Fibroblast of lung (primary cell): Measurements from ENCODE around the gene NR2F2. TPM values are rescaled to one million over a fixed set of nuclear protein-coding genes. Genes with fewer than 3 reads are reported as not detected.

Experiments
- DNase-seq, 2 donors: peaks; one replicate each; pipeline versions ENCODE4 v3.0.0 to v3.0.0-alpha.2; 2010; ENCODE audit warnings: low read depth in 2 of 2
- H2AFZ ChIP-seq: 2 replicates; pipeline ENCODE4 v1.5.1; 2012; ENCODE audit warnings: low read length, control low read depth, inconsistent platforms
- H3K27ac ChIP-seq: 2 replicates; pipeline ENCODE4 v1.5.1; 2011; ENCODE audit warnings: low read length, control low read depth; ENCODE audit not compliant: insufficient read depth
- H3K27me3 ChIP-seq: 2 replicates; pipeline ENCODE4 v1.5.1; 2011; ENCODE audit warnings: mild to moderate bottlenecking, low read length; ENCODE audit not compliant: control insufficient read depth, insufficient read depth
- H3K36me3 ChIP-seq: 2 replicates; pipeline ENCODE4 v1.5.1; 2011; ENCODE audit warnings: low read length; ENCODE audit not compliant: control insufficient read depth, insufficient read depth
- H3K4me1 ChIP-seq: 2 replicates; pipeline ENCODE4 v1.5.1; 2011; ENCODE audit warnings: low read length; ENCODE audit not compliant: control insufficient read depth, insufficient read depth; ENCODE audit errors: extremely low read depth
- H3K4me2 ChIP-seq: 2 replicates; pipeline ENCODE4 v1.5.1; 2011; ENCODE audit warnings: low read length, control low read depth; ENCODE audit not compliant: insufficient read depth; ENCODE audit errors: extremely low read depth
- H3K4me3 ChIP-seq, 4 experiments: fragments of 200-600 bp in 1 of 4; sonication (generic) in 1 of 4; replicated peaks in 1 of 4; 2 replicates each; pipeline ENCODE4 v1.5.1; 2011 to 2016; ENCODE audit warnings: low read length in 4 of 4, low read depth in 3 of 4, mild to moderate bottlenecking in 3 of 4, control low read depth in 2 of 4, inconsistent platforms in 1 of 4, mixed read lengths in 1 of 4; ENCODE audit not compliant: insufficient read depth in 1 of 4; ENCODE audit errors: control extremely low read depth in 1 of 4
- H3K79me2 ChIP-seq: 2 replicates; pipeline ENCODE4 v1.5.1; 2012; ENCODE audit warnings: mild to moderate bottlenecking, low read length, inconsistent platforms; ENCODE audit not compliant: control insufficient read depth, insufficient read depth
- H3K9ac ChIP-seq: 2 replicates; pipeline ENCODE4 v1.5.1; 2011; ENCODE audit warnings: mild to moderate bottlenecking, low read length, control low read depth; ENCODE audit not compliant: insufficient read depth
- H3K9me3 ChIP-seq: 2 replicates; pipeline ENCODE4 v1.5.1; 2012; ENCODE audit warnings: low read depth, low read length; ENCODE audit not compliant: control insufficient read depth, insufficient read depth
- H4K20me1 ChIP-seq: 2 replicates; pipeline ENCODE4 v1.5.1; 2011; ENCODE audit warnings: low read length; ENCODE audit not compliant: control insufficient read depth, insufficient read depth; ENCODE audit errors: extremely low read depth
- CTCF ChIP-seq, 2 donors: IDR thresholded peaks in 1 of 2; conservative IDR thresholded peaks in 1 of 2; 1 replicate in 1 of 2; 2 replicates in 1 of 2; pipeline ENCODE4 v1.5.1; 2011 to 2012; ENCODE audit warnings: low read length in 2 of 2, control low read depth in 1 of 2, inconsistent platforms in 1 of 2, low read depth in 1 of 2, mild to moderate bottlenecking in 1 of 2
- EZH2 ChIP-seq: IDR thresholded peaks from 2 replicates; pipeline ENCODE4 v1.5.1; 2012; ENCODE audit warnings: low read length, control low read depth, mild to moderate bottlenecking; ENCODE audit errors: missing control alignments
- polyA plus RNA-seq, 2 donors: library from polyadenylated mRNA; depleted of rRNA in 1 of 2; stranded (reverse) in 1 of 2; unstranded in 1 of 2; fragments of >200 nt; gene quantifications; 2 replicates each; pipeline ENCODE4 v1.2.1, GENCODE V29; 2011 to 2012; ENCODE audit warnings: missing spikeins in 1 of 2
- total RNA-seq: library from RNA; depleted of rRNA; stranded (reverse); fragments of >200 nt; gene quantifications from 2 replicates; pipeline ENCODE4 v1.2.1, GENCODE V29; 2014

NR2F2 gene
- total and polyA plus RNA-seq, 2 donors (not counting 1 experiment from before 2014, with no cell fraction given): 15.7 to 130 TPM

GRCh38 chr15:96360581-96361308 lies 30.2 kb downstream of the NR2F2 start:
- H3K27ac ChIP-seq: peak overlapping the region; percentile 27
- H3K9me3 ChIP-seq: no peaks in the 10 kb centered on the region
- no peaks in the 10 kb centered on the region for H3K27me3 ChIP-seq
- TF ChIP-seq CTCF (conservative IDR thresholded peaks at IDR 0.05 in 1 of 2, IDR thresholded peaks at IDR 0.05 in 1 of 2; ENCODE audit: low read depth in 1 of 2, low read length in 2 of 2): no peak
- TF ChIP-seq EZH2: no peak
- no peak overlapping the region for H2AFZ ChIP-seq
- DNase-seq: no peak
- peaks cover 32% of the 10 kb centered on the region for H3K79me2 ChIP-seq
- H3K9ac ChIP-seq: peak overlapping the region; percentile 34
- H3K4me1 ChIP-seq: peaks cover 4% of the 10 kb centered on the region
- H3K4me3 ChIP-seq: peak overlapping the region; percentile 37 to 66 (median 52)
- H3K4me2 ChIP-seq: peak overlapping the region; percentile 72
- H3K36me3 ChIP-seq: no peaks in the 10 kb centered on the region
- H4K20me1 ChIP-seq: no peaks in the 10 kb centered on the region

DNA sequence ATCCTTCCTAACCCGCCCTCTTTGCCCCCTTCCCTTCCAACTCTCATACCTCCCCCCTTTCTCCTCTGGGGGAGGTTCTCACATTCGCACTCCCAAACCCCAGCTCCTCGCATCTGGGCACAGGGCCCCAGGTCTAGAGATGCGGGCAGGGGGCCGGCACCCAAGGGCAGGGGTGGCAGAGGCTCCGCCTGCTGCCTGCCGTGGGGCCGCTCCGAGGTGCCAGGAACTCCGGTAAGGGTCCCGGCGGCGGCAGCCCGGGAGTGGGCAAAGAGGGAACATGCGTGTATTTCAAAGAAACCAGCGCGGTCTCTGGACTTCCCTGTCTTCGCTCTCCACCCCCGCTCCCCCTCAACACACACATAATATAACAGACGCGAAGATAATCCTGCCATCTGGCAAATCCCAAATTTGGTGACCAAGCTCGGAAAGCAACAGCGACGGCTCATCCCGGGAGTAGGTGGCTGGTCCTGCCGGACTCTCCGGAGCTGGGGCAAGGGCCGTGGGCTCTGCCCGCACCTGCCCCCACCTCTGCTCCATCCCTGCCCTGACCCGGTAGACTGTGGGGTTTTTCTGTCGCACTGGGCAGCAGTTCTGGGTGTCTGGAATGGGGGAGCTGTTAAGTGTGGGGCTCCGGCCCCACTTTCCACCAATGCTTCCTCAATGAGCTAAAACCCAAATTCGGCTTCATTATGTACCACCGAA lies 31.0 kb downstream of the NR2F2 start:
- Histone ChIP-seq H3K4me1 (peaks cover 4% of the 10 kb centered on the region), H2AFZ (no peak overlapping the region), H3K27me3 (no peaks in the 10 kb centered on the region), H4K20me1 (no peaks in the 10 kb centered on the region), H3K79me2 (peaks cover 25% of the 10 kb centered on the region), H3K27ac (no peak overlapping the region), H3K9ac (peak overlapping the region; percentile 28), H3K4me3 (peak overlapping the region in 2 of 4 experiments; percentile 60 to 66), H3K36me3 (no peaks in the 10 kb centered on the region), H3K9me3 (no peaks in the 10 kb centered on the region), H3K4me2 (no peak overlapping the region)
- TF ChIP-seq CTCF (conservative IDR thresholded peaks at IDR 0.05 in 1 of 2, IDR thresholded peaks at IDR 0.05 in 1 of 2; ENCODE audit: low read depth in 1 of 2, low read length in 2 of 2) (no peak), EZH2 (no peak)
- DNase-seq: no peak

DNA sequence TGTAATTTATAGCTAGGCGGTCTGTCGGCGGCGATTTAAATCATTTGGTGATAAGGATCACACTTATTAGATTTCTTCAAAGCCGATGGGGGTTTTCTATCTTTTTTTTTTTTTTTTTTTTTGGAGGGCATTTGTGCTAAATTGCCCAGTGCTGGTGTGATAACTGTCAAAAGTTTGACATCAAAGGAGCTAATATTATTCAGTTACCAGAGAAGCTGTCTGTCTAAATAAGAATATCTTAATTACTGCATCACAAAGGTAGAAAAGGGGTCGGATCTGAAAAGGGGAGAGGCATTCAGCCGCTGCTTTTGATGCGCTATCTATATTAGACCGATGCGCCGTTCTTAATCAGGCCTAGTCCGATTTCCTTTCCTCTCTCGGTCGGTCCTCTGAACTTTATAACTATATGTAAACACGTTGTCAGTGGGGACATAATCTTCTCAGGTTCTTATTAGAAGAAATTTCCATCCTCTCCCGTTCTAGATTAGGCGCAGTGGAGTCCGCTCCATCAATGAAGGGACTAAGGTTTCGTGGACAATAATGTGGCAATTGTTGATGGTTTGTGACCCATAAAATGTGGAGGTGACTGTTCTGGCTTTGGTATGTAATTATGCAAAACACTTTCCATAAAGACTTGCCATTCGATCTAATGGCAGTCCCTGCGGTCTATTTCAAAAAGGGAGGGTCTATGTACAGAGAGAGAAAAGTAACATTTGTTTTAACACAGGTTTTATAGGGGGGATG lies 31.7 kb downstream of the NR2F2 start:
- TF ChIP-seq EZH2: no peak
- TF ChIP-seq CTCF (conservative IDR thresholded peaks at IDR 0.05 in 1 of 2, IDR thresholded peaks at IDR 0.05 in 1 of 2; ENCODE audit: low read depth in 1 of 2, low read length in 2 of 2): no peak

More for the DNA sequence above, 31.7 kb downstream of the NR2F2 start:
- Histone ChIP-seq H3K4me1 (peaks cover 4% of the 10 kb centered on the region), H3K36me3 (no peaks in the 10 kb centered on the region), H4K20me1 (no peaks in the 10 kb centered on the region), H3K27ac (no peak overlapping the region), H3K4me2 (no peak overlapping the region), H3K9ac (no peak overlapping the region), H2AFZ (no peak overlapping the region), H3K9me3 (no peaks in the 10 kb centered on the region), H3K4me3 (no peak overlapping the region), H3K79me2 (peaks cover 23% of the 10 kb centered on the region), H3K27me3 (no peaks in the 10 kb centered on the region)
- DNase-seq: no peak
